Activated CD4-positive, alpha-beta memory T cell treated with anti-CD3 and anti-CD28 coated beads for 36 hours (primary cell): Measurements from ENCODE around the gene ACKR2. TPM values are rescaled to one million over a fixed set of nuclear protein-coding genes. Genes with fewer than 3 reads are reported as not detected.

ENCODE experiments used
- CTCF ChIA-PET: fragments of 350-600 bp; sonication (Branson Sonifier 250); formaldehyde crosslinking; loops from one replicate; lab custom pipeline; 2021; ENCODE audit warnings: antibody characterized with exemption, inconsistent platforms; lab: Charles Lee
- POLR2A ChIA-PET: fragments of 350-600 bp; sonication (Branson Sonifier 250); formaldehyde crosslinking; loops from one replicate; lab custom pipeline; 2021; ENCODE audit warnings: antibody characterized with exemption; lab: Charles Lee
- DNase-seq: peaks from one replicate; pipeline ENCODE4 v3.0.0-alpha.2; 2020
- H3K27ac Mint-ChIP-seq: one replicate; pipeline ENCODE4 v1.8.0; 2021; ENCODE audit warnings: mixed read lengths
- H3K27me3 Mint-ChIP-seq: one replicate; pipeline ENCODE4 v1.8.0; 2021; ENCODE audit warnings: mixed read lengths
- H3K36me3 Mint-ChIP-seq: one replicate; pipeline ENCODE4 v1.8.0; 2021; ENCODE audit warnings: mixed read lengths
- H3K4me1 Mint-ChIP-seq: one replicate; pipeline ENCODE4 v1.8.0; 2021; ENCODE audit warnings: low read depth, mixed read lengths
- H3K4me3 Mint-ChIP-seq: one replicate; pipeline ENCODE4 v1.8.0; 2021; ENCODE audit warnings: mild to moderate bottlenecking, mixed read lengths
- H3K9me3 Mint-ChIP-seq: one replicate; pipeline ENCODE4 v1.8.0; 2021; ENCODE audit warnings: mixed read lengths
- intact Hi-C: fragments of 100-400 bp; cut with micrococcal nuclease; formaldehyde crosslinking; loops from one replicate; pipeline ENCODE4 v1.15.1; 2023
- total RNA-seq, 2 experiments: library from RNA; stranded (reverse); gene quantifications; one replicate each; pipeline ENCODE4 v1.2.3, GENCODE V29; 2021

Gene ACKR2
- total RNA-seq, 2 experiments from 2014 or later: 0.44 to 0.74 TPM

- Mint-ChIP-seq H3K36me3 (no peaks in the 10 kb centered on the region), H3K27me3 (no peaks in the 10 kb centered on the region), H3K4me1 (no peaks in the 10 kb centered on the region), H3K9me3 (no peaks in the 10 kb centered on the region), H3K4me3 (no peak overlapping the region), H3K27ac (no peak overlapping the region)
- intact Hi-C loops: no loop called here
- ChIA-PET CTCF (interaction anchor here (0.9 to 1.5 kb wide), 2 partner anchors 42 to 56 kb away, joined by 3 read pairs; no protein-coding TSS in a partner anchor), POLR2A (no interaction called here)
- DNase-seq: no peak
These were observed 27.2 kb downstream of the ACKR2 start for GRCh38 chr3:42836150-42837123.

- Mint-ChIP-seq H3K4me3 (no peak overlapping the region), H3K9me3 (no peaks in the 10 kb centered on the region), H3K27me3 (no peaks in the 10 kb centered on the region), H3K4me1 (no peaks in the 10 kb centered on the region), H3K27ac (no peak overlapping the region), H3K36me3 (no peaks in the 10 kb centered on the region)
- intact Hi-C loops: loop anchor here (2.0 kb wide), 1 partner anchor 58 kb away; no protein-coding TSS in a partner anchor
- CTCF ChIA-PET: interaction anchor here (0.7 to 2.9 kb wide), 5 partner anchors 26 to 81 kb away, joined by 3 to 17 read pairs (median 4); no protein-coding TSS in a partner anchor
- POLR2A ChIA-PET: no interaction called here
- DNase-seq: no peak
These were observed 29.3 kb downstream of the ACKR2 start for GRCh38 chr3:42838571-42838970.

GRCh38 chr3:42839616-42840015 is 30.4 kb downstream of the ACKR2 start:
- intact Hi-C loops: loop anchor here (2.0 kb wide), 1 partner anchor 59 kb away; no protein-coding TSS in a partner anchor
- Mint-ChIP-seq H3K4me3 (no peak overlapping the region), H3K4me1 (no peaks in the 10 kb centered on the region), H3K36me3 (no peaks in the 10 kb centered on the region), H3K27ac (no peak overlapping the region), H3K27me3 (peaks cover 3% of the 10 kb centered on the region), H3K9me3 (no peaks in the 10 kb centered on the region)
- CTCF ChIA-PET: interaction anchor here (0.6 to 2.9 kb wide), 12 partner anchors 9 to 232 kb away, joined by 3 to 17 read pairs (median 4); partner anchors contain the start of gene HIGD1A
- DNase-seq: peak; percentile 25
- POLR2A ChIA-PET: interaction anchor here (0.6 kb wide), 1 partner anchor 278 kb away, joined by 3 read pairs; no protein-coding TSS in a partner anchor

GRCh38 chr3:42841332-42841731 is 32.1 kb downstream of the ACKR2 start:
- Mint-ChIP-seq H3K9me3 (no peaks in the 10 kb centered on the region), H3K27me3 (peaks cover 3% of the 10 kb centered on the region)
- intact Hi-C loops: no loop called here

GRCh38 chr3:42843713-42844411 is 34.6 kb downstream of the ACKR2 start:
- peaks cover 16% of the 10 kb centered on the region for H3K4me1 Mint-ChIP-seq
- POLR2A ChIA-PET: no interaction called here
- no peaks in the 10 kb centered on the region for H3K36me3 Mint-ChIP-seq
- H3K9me3 Mint-ChIP-seq: no peaks in the 10 kb centered on the region
- H3K27ac Mint-ChIP-seq: no peak overlapping the region
- intact Hi-C loops: no loop called here
- CTCF ChIA-PET: interaction anchor here (1.4 to 1.9 kb wide), 2 partner anchors 12 kb away, joined by 3 to 5 read pairs; no protein-coding TSS in a partner anchor
- H3K4me3 Mint-ChIP-seq: no peak overlapping the region
- peaks cover 3% of the 10 kb centered on the region for H3K27me3 Mint-ChIP-seq
- no peak for DNase-seq

More at GRCh38 chr3:42841332-42841731, 32.1 kb downstream of the ACKR2 start:
- DNase-seq: no peak
- H3K4me1 Mint-ChIP-seq: peaks cover 4% of the 10 kb centered on the region
- CTCF ChIA-PET: interaction anchor here (2.9 kb wide), 1 partner anchor 62 kb away, joined by 17 read pairs; no protein-coding TSS in a partner anchor
- no peaks in the 10 kb centered on the region for H3K36me3 Mint-ChIP-seq
- POLR2A ChIA-PET: no interaction called here
- no peak overlapping the region for H3K4me3 Mint-ChIP-seq
- H3K27ac Mint-ChIP-seq: no peak overlapping the region

- H3K27ac Mint-ChIP-seq: no peak overlapping the region
- intact Hi-C loops: no loop called here
- no peaks in the 10 kb centered on the region for H3K9me3 Mint-ChIP-seq
- no peak for DNase-seq
- POLR2A ChIA-PET: no interaction called here
- peaks cover 3% of the 10 kb centered on the region for H3K27me3 Mint-ChIP-seq
- CTCF ChIA-PET: interaction anchor here (1.9 kb wide), 1 partner anchor 13 kb away, joined by 5 read pairs; no protein-coding TSS in a partner anchor
- peaks cover 16% of the 10 kb centered on the region for H3K4me1 Mint-ChIP-seq
- H3K4me3 Mint-ChIP-seq: no peak overlapping the region
- no peaks in the 10 kb centered on the region for H3K36me3 Mint-ChIP-seq
These were observed 35.1 kb downstream of the ACKR2 start for GRCh38 chr3:42844412-42844713.

GRCh38 chr3:42844815-42845214 is 35.6 kb downstream of the ACKR2 start:
- Mint-ChIP-seq H3K9me3 (no peaks in the 10 kb centered on the region), H3K27me3 (peaks cover 3% of the 10 kb centered on the region), H3K4me3 (no peak overlapping the region), H3K27ac (no peak overlapping the region), H3K4me1 (peaks cover 16% of the 10 kb centered on the region), H3K36me3 (no peaks in the 10 kb centered on the region)
- DNase-seq: no peak
- intact Hi-C loops: no loop called here
- ChIA-PET POLR2A (no interaction called here), CTCF (interaction anchor here (1.9 kb wide), 1 partner anchor 13 kb away, joined by 5 read pairs; no protein-coding TSS in a partner anchor)

GRCh38 chr3:42846685-42847522 is 37.7 kb downstream of the ACKR2 start:
- H3K9me3 Mint-ChIP-seq: no peaks in the 10 kb centered on the region
- peak; percentile 29 for DNase-seq
- H3K27ac Mint-ChIP-seq: peak overlapping the region; percentile 10
- H3K36me3 Mint-ChIP-seq: no peaks in the 10 kb centered on the region
- intact Hi-C loops: no loop called here
- peaks cover 16% of the 10 kb centered on the region for H3K4me1 Mint-ChIP-seq
- POLR2A ChIA-PET: no interaction called here
- CTCF ChIA-PET: no interaction called here
- peaks cover 3% of the 10 kb centered on the region for H3K27me3 Mint-ChIP-seq
- H3K4me3 Mint-ChIP-seq: no peak overlapping the region

GRCh38 chr3:42847731-42848130 is 38.5 kb downstream of the ACKR2 start:
- no peak overlapping the region for H3K4me3 Mint-ChIP-seq
- no peaks in the 10 kb centered on the region for H3K9me3 Mint-ChIP-seq
- no peaks in the 10 kb centered on the region for H3K36me3 Mint-ChIP-seq
- H3K4me1 Mint-ChIP-seq: peaks cover 16% of the 10 kb centered on the region
- intact Hi-C loops: no loop called here
- CTCF ChIA-PET: no interaction called here
- POLR2A ChIA-PET: no interaction called here
- no peak overlapping the region for H3K27ac Mint-ChIP-seq
- DNase-seq: no peak
- H3K27me3 Mint-ChIP-seq: peaks cover 3% of the 10 kb centered on the region

GRCh38 chr3:42849017-42849416 is 39.8 kb downstream of the ACKR2 start:
- DNase-seq: no peak
- no peak overlapping the region for H3K4me3 Mint-ChIP-seq
- intact Hi-C loops: no loop called here
- no peaks in the 10 kb centered on the region for H3K9me3 Mint-ChIP-seq
- H3K27me3 Mint-ChIP-seq: peaks cover 4% of the 10 kb centered on the region
- no peak overlapping the region for H3K27ac Mint-ChIP-seq
- H3K36me3 Mint-ChIP-seq: no peaks in the 10 kb centered on the region
- peaks cover 16% of the 10 kb centered on the region for H3K4me1 Mint-ChIP-seq
- ChIA-PET CTCF (interaction anchor here (1.9 kb wide), 1 partner anchor 18 kb away, joined by 6 read pairs; no protein-coding TSS in a partner anchor), POLR2A (no interaction called here)

GRCh38 chr3:42850263-42850662 is 41.0 kb downstream of the ACKR2 start:
- Mint-ChIP-seq H3K27ac (no peak overlapping the region), H3K27me3 (peaks cover 4% of the 10 kb centered on the region), H3K4me1 (peaks cover 16% of the 10 kb centered on the region), H3K9me3 (no peaks in the 10 kb centered on the region), H3K4me3 (no peak overlapping the region), H3K36me3 (no peaks in the 10 kb centered on the region)
- ChIA-PET CTCF (interaction anchor here (1.9 kb wide), 1 partner anchor 19 kb away, joined by 6 read pairs; no protein-coding TSS in a partner anchor), POLR2A (no interaction called here)
- intact Hi-C loops: no loop called here
- no peak for DNase-seq
